NCI-H2107 treated with DMSO at 0.1 percent for 48 hours (cell line): ENCODE measurements around the gene OR52L1.
"Not testable (repeated sequence)": the region's sequence is repeated elsewhere in the genome, so short reads cannot be mapped to it uniquely, and the experiment has no call there.

Source experiments
- DNase-seq: peaks from one replicate; lab custom pipeline; 2025; ENCODE audit not compliant: unreplicated experiment; lab: John Stamatoyannopoulos, UW

Gene OR52L1

GRCh38 chr11:5986885-5987284 is at the start of gene OR52L1:
TSS of gene OR52L1 (minus strand) at chr11:5986985. CDS start at chr11:5986930, 55 bp downstream.
- no peak for DNase-seq

- DNase-seq: no peak
These were observed 44.1 kb upstream of the OR52L1 start, which contains the start of gene OR56A1 for GRCh38 chr11:6030708-6031405. TSS of gene OR56A1 (minus strand) at chr11:6030758. CDS start at chr11:6027692, 3,066 bp downstream.

DNA sequence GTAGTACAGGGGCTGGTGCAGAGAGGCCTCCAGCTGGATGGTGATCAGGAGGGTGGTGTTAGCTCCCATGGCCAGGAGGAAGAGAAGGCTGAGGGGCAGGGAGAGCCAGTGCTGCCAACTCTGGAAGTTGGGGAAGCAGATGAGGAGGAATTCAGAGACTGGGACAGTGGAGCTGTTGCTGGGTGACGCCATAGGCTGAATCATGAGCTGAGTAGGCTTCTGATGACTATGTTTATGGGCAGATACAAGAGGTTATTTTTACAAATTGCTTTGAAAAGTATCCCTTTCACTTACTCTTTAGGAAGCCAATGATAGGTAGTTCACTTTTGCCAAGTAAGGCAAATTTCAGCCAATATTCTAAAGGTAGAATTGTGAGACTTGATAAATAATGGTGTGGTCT is 40.7 kb upstream of the OR52L1 start:
- DNase-seq: no peak

DNA sequence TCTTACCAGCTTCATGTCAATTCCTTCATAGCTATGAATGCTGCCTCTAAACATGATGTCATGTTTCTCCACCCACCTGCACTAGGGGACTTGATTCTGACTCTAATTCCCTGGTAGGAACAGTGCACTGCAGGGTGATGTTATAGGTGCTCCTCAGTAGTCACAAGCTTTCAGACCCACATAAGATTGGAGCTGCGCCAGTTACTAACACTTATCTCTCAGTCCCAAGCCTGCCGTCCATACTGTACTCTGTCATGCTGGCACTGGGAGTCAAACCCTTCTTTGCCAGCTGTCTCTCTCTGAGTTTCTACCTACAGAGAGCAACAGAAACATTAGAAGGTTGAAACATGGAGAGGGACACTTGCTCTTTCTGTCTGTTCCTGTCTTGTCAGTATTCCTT is 38.3 kb upstream of the OR52L1 start:
- no peak for DNase-seq

- peak; percentile 1 for DNase-seq
These were observed 36.2 kb upstream of the OR52L1 start for GRCh38 chr11:6022956-6023355.

DNA sequence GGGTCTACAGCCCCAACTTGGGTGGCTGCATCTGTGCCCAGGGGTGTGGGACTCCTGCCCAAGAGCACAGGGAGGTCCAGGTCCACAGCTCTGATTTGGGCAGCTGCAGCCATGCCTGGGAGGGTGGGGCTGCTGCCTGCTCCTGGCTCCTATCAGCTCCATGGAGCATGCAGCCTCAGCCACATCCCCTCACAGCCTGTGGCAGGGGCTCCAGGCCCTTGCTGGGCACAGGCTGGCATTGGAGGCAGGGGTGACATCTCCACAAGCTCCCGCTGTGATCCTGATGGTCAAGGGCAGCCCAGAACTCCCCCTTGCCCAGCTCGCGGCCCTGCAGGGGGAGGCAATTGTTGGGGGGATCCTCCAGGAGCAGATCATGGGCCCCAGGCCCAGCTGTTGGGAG is 26.3 kb upstream of the OR52L1 start:
- no peak for DNase-seq

GRCh38 chr11:6012035-6012668 is 25.4 kb upstream of the OR52L1 start:
- no peak for DNase-seq

DNA sequence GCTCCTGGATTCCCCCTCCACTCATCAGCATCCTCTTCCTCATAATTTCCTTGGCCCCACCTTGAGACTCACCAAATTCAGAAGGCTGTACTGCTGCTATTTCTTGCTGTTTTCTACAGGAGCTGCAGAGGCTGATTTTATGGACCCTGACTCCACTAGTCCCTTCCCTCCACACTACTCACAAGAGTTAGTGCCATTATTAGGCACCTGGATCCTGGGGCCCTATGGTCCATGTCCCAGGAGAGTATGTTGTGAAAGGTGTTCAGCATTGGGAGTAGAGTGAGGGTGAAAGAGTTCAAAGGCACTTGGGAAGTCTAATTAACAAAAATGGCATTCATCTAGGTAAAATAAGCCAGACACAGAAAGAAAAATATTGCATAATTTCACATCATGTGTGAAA is 20.1 kb upstream of the OR52L1 start, which contains the start of gene OR56A4:
Gene OR56A4, minus strand, starts transcription at position 101 of the 400 bp plus-strand sequence. CDS start 3,954 bp downstream, outside the sequence.
- DNase-seq: no peak

- DNase-seq: no peak
These were observed 19.6 kb upstream of the OR52L1 start for GRCh38 chr11:6006395-6006794.

DNA sequence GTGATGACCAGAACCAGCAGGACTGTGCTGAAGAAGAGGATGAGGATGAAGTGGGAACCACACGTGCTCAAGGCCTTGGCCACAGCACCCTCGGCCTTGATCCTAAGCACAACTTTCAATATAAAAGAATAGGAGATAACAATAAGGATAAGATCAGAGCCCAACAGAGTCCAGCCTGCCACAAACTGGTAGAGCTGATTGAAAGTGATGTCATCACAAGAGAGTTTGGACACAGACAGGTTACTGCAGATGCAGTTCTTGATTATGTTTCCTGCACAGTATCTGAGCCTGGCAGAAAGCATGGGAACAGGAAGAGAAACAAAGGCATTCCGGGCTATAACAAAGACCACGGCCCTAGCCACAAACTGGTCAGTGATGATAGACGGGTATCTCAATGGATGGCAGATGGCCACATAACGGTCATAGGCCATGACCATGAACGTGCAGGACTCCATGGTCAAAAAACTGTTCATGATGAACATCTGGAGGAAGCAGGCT is 15.5 kb upstream of the OR52L1 start:
- DNase-seq: no peak

DNA sequence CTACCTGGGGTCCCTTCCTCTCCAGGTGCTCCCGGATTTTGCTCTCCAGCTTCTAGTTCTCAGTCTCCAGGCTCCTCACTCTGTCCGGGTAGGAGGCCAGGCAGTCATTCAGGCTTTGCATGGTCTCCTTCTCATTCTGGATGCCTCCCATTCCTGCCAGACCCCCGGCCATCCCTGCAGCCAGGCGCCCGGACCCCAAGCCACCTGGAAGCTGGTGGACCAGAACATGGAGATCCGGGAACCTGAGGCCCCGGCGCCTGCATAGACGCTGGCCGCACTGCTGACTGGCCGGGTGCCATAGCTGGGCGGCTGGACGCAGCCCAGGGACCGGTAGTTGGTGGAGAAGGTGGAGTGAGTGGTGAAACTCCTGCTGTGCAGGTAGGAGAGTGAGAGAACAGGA is 8.0 kb upstream of the OR52L1 start:
- no peak for DNase-seq

DNA sequence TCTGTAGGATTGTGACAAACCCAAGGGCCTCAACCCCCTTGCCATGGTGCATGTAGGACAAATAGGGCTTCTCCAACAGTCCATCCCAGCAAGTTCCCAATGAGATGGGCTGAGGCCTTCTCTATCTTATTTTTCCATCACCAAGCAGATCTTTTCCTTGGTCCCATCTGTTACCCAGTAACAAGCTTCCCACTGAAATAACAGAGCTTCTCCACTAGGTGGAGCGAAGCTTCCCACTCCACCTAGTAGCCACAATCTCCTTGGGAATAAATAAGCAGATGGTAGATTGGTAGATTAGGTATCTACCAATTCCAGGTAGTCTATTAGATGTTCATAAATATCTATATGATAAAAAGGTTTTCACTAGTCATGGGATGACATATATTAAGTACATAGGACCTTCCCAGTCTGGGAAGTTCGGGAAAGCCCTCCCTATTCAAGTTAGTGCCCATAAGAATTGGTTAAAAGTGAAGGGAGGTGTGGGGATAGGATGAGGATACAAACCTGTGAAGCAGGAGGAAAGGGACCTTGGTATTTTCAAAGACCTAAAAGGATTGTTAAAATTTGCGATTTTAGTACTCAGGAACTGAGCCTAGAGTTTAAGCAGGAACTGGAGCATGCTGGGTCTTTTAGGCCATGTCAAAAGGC is 5.9 kb upstream of the OR52L1 start:
- DNase-seq: no peak

DNA sequence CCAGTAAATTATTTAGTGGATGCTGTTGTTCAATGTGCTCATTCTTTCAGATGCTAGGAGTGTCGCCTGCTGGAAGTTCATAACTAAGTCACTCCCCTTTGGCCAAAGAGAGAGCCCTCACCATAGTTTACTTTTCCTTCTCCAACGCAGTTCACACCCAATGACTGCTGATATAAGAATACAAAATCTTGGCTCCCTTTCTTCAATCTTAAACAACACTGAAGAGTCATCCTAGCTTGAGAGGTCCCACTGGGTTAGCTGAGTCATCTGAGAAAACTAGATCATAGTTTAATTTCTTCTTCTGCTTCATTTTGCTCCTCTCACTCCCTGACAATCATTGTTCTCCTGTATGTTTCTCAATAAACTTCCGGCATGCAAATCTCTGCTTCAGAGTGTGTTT is 5.4 kb upstream of the OR52L1 start:
- no peak for DNase-seq

DNA sequence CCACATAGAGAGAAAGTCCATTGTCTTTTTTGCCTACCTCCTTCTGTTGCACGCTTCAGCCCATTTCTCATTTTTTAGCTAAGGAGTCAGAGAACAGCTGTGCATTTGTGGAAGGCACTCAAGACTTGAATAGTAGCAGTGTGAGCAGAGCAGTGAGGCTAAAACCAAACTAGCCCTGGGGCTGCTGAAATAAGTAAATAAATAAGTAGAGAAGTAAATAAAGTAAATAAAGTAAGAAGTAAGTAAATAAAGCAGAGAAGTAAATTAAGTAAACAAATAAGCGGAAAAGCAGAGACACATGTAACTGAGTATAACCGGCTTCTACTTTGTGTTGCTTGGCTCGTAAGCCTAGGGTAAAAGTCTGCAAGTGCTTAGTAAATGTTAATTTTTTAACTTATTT is 2.4 kb upstream of the OR52L1 start:
- DNase-seq: no peak

DNA sequence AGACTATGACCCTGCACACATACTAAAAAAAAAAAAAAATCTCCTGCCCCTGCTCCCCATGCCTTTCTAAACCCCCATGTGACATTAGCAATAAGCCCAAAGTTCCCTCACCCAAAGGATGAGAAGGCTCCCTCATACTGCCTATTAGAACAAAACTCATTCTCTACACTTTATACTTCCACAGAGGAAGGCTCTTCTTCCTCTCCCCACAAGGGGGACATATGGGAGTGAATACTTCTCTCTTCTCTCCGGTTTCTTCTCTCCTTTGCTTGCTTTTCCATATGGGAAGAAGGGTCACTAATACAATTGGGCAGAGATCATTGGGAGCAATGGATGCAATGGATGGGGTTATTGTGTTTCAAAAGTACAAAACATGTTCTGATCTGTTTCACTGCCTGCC is 3.3 kb downstream of the OR52L1 start:
- no peak for DNase-seq

DNA sequence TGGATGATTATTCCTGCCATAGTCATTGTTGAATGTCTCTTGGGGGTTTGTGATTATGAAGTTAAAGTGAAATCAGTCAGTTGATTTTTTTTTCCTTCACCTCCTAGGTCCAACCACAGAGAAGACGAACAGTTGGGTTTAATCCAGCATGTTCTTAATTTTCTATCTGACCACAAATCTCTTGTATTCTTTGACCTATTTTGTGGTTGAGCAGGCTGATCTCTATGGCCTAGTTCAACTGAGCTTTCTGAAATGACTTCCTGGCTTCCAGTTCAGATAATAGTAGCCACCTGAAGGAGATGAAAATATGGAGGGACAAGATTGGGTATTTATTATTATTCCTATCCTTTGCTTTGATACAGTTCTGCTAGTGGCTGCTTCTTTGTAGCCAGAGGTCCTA is 13.3 kb downstream of the OR52L1 start:
- no peak for DNase-seq

DNA sequence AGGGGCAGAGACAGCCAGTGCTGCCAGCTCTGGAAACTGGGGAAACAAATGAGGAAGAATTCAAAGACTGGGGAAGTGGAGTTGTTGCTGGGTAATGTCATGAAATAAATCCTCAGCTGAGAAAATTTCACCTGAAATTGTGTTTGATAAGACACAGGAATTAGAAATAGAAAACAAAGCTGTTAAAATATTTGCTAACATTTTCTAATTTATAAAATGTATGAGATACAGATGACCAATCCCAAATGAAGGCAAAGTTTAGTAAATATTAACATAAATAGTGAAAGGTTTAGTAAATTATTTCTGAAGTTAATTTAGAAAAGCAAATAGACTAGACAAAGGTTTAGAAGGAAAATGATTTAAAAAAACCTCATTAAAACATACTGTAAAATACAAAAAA is 18.4 kb downstream of the OR52L1 start, which contains the start of gene OR56A5:
Gene OR56A5, minus strand, starts transcription at position 101 of the 400 bp plus-strand sequence. Its CDS starts 0 bp downstream, at position 101.
- no peak for DNase-seq

DNA sequence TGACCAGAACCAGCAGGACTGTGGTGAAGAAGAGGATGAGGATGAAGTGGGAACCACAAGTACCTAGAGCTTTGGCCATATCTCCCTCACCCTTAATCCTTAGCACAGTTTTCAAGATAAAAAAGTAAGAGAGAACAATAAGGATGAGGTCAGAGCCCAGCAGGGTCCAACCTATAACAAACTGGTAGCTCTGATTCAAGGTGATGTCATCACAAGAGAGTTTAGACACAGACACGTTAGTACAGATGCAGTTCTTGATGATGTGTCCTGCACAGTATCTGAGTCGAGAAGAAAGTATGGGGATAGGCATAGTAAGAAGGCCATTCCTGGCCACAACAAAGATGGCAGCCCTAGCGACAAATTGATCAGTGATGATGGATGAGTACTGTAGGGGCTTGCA is 19.1 kb downstream of the OR52L1 start:
- no peak for DNase-seq

DNA sequence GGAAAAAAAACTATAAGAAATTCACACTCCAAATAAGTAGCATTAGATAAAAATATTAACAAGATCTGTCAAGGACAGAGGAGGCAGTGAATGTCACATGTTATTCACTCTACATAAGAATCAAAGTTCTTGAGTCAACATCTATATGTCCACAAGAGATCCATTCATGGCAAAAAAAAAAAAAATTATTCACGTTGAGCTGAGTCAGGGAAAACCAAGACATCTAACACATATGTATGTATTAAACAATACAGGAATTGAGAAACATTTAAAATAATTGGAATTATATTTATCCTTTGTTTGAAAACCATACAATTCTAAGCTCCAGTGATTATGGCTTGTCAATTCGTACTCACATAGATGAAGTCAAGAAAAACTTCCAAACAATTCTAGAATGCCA is 19.8 kb downstream of the OR52L1 start:
- DNase-seq: no peak

DNA sequence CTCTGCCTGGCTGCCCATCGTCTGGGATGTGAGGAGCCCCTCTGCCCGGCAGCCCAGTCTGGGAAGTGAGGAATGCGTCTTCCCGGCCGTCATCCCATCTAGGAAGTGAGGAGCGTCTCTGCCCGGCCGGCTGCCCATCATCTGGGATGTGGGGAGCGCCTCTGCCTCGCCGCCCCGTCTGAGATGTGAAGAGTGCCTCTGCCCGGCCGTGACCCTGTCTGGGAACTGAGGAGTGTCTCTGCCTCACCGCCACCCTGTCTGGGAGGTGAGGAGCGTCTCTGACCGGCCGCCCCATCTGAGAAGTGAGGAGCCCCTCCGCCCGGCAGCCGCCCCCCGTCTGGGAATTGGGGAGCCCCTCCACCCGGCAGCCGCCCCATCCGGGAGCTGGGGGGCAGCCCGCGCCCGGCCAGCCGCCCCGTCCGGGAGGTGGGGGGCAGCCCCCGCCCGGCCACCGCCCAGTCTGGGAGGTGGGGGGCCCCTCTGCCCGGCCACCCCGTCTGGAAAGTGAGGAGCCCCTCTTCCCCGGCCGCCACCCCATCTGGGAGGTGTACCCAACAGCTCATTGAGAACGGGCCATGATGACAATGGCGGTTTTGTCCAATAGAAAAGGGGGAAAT is 26.0 kb downstream of the OR52L1 start:
- not testable (repeated sequence) for DNase-seq

DNA sequence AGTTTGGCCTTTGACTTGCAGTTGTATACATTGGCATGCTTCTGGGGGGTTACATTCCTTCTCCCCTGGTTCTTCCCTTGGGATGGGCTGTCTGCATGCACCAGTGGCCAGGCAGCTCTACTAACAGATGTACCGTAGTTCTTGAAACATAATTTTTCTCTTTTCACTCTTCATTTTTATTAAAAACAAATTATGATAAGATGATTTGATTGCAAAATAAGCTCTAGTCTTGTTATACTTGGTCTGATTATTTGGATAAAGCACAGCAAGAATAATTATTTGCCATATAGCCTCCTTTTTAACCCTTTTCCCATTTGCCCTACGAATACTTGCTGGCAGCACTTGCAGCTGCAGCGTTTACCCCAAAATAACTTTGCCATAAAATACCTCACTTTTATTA is 31.2 kb downstream of the OR52L1 start:
- DNase-seq: no peak
